Cardiac muscle cell (in vitro differentiated cells and primary cell): Measurements from ENCODE around the gene MAN2B2. TPM values are rescaled to one million over a fixed set of nuclear protein-coding genes. Genes with fewer than 3 reads are reported as not detected.

ENCODE experiments used
- DNase-seq, 2 donors: peaks; one replicate each; pipeline versions ENCODE4 v3.0.0 to v3.0.0-alpha.2; 2010 to 2017; ENCODE audit warnings: low read depth in 1 of 2, low spot score in 1 of 2
- H3K27ac ChIP-seq: fragments of 200-600 bp; sonication (generic); 2 replicates; pipeline ENCODE4 v1.5.1; 2016
- H3K27me3 ChIP-seq: fragments of 200-600 bp; sonication (generic); 2 replicates; pipeline ENCODE4 v1.6.0; 2016; ENCODE audit warnings: control low read depth
- H3K36me3 ChIP-seq: fragments of 200-600 bp; sonication (generic); 2 replicates; pipeline ENCODE4 v1.5.1; 2016; ENCODE audit warnings: control low read depth
- H3K4me1 ChIP-seq: fragments of 200-600 bp; sonication (generic); 2 replicates; pipeline ENCODE4 v1.8.1; 2017; ENCODE audit warnings: low read depth, mild to moderate bottlenecking, mixed run types
- H3K4me3 ChIP-seq: fragments of 200-600 bp; sonication (generic); 2 replicates; pipeline ENCODE4 v1.5.1; 2016; ENCODE audit warnings: mild to moderate bottlenecking
- H3K9me3 ChIP-seq: fragments of 200-600 bp; sonication (generic); 2 replicates; pipeline ENCODE4 v1.5.1; 2017; ENCODE audit warnings: low read depth, mild to moderate bottlenecking, control low read depth
- CTCF ChIP-seq: IDR thresholded peaks from 2 replicates; pipeline ENCODE4 v1.5.1; 2012; ENCODE audit warnings: low read depth, mild to moderate bottlenecking, low read length
- polyA plus RNA-seq: library from polyadenylated mRNA; unstranded; fragments of >200 nt; fragmentation: Nextera tagmentation; extraction: Ambion mirVana; gene quantifications from 2 replicates; pipeline ENCODE4 v1.2.1, GENCODE V29; 2016
- total RNA-seq: library from RNA; depleted of rRNA; stranded (reverse); fragments of >200 nt; gene quantifications from 2 replicates; pipeline ENCODE4 v1.2.3, GENCODE V29; 2016

The MAN2B2 gene
- total and polyA plus RNA-seq, 2 experiments from 2014 or later: 5.4 to 8.2 TPM

GRCh38 chr4:6639137-6639680, 64.2 kb downstream of the MAN2B2 start:
- no peak for TF ChIP-seq CTCF
- H3K4me3 ChIP-seq: no peak overlapping the region
- no peaks in the 10 kb centered on the region for H3K27me3 ChIP-seq
- H3K36me3 ChIP-seq: peaks cover 8% of the 10 kb centered on the region
- H3K4me1 ChIP-seq: peaks cover 9% of the 10 kb centered on the region
- no peaks in the 10 kb centered on the region for H3K9me3 ChIP-seq
- H3K27ac ChIP-seq: no peak overlapping the region
- no peak for DNase-seq

GRCh38 chr4:6640292-6641163, 65.5 kb downstream of the MAN2B2 start, which contains the start of gene MRFAP1:
Gene MRFAP1, plus strand, starts transcription at chr4:6640685. Its CDS starts 178 bp downstream, at chr4:6640863.
- DNase-seq: peak; percentile 96 to 97

GRCh38 chr4:6641164-6641970, 66.4 kb downstream of the MAN2B2 start:
- peak overlapping the region; percentile 96 for H3K27ac ChIP-seq
- H3K27me3 ChIP-seq: no peaks in the 10 kb centered on the region
- peaks cover 8% of the 10 kb centered on the region for H3K36me3 ChIP-seq
- no peaks in the 10 kb centered on the region for H3K9me3 ChIP-seq
- peaks cover 9% of the 10 kb centered on the region for H3K4me1 ChIP-seq
- H3K4me3 ChIP-seq: peak overlapping the region; percentile 96
- DNase-seq: peak; percentile 35 to 52
- TF ChIP-seq CTCF: no peak

More at GRCh38 chr4:6640292-6641163, 65.5 kb downstream of the MAN2B2 start, which contains the start of gene MRFAP1:
- Histone ChIP-seq H3K27ac (peak within 1 kb of the TSS; percentile 96), H3K4me3 (peak within 1 kb of the TSS; percentile 96), H3K9me3 (no peaks in the 10 kb centered on the region), H3K4me1 (peaks cover 9% of the 10 kb centered on the region), H3K27me3 (no peaks in the 10 kb centered on the region), H3K36me3 (peaks cover 8% of the 10 kb centered on the region)
- TF ChIP-seq CTCF: no peak

- Histone ChIP-seq H3K27ac (peak overlapping the region; percentile 96), H3K9me3 (no peaks in the 10 kb centered on the region), H3K4me3 (peak overlapping the region; percentile 96), H3K27me3 (no peaks in the 10 kb centered on the region), H3K36me3 (peaks cover 8% of the 10 kb centered on the region), H3K4me1 (peaks cover 9% of the 10 kb centered on the region)
- TF ChIP-seq CTCF: no peak
- DNase-seq: peak in 1 of 2 donors; percentile 27
These were observed 67.0 kb downstream of the MAN2B2 start for GRCh38 chr4:6641971-6642320.

GRCh38 chr4:6643141-6643847, 68.3 kb downstream of the MAN2B2 start:
- no peaks in the 10 kb centered on the region for H3K9me3 ChIP-seq
- H3K4me3 ChIP-seq: no peak overlapping the region
- H3K36me3 ChIP-seq: peaks cover 8% of the 10 kb centered on the region
- no peaks in the 10 kb centered on the region for H3K27me3 ChIP-seq
- no peak overlapping the region for H3K27ac ChIP-seq
- H3K4me1 ChIP-seq: peaks cover 9% of the 10 kb centered on the region
- no peak for DNase-seq
- TF ChIP-seq CTCF: no peak
